OCI-LY1 (cell line): ENCODE results near the gene DNAAF5.

Experiments
- EZH2 ChIP-seq: fragments of 200-600 bp; sonication (generic), shearing (Covaris generic); IDR thresholded peaks from 2 replicates; pipeline ENCODE4 v1.8.0; 2017; ENCODE audit warnings: borderline replicate concordance, mixed run types, mild to moderate bottlenecking, antibody characterized with exemption, low read length, moderate library complexity, mixed read lengths
- TF ChIP-seq, protein P1 (sequence below): fragments of 200-600 bp; sonication (generic), shearing (Covaris generic); IDR thresholded peaks from 2 replicates; pipeline ENCODE4 v1.5.1; 2017; ENCODE audit warnings: mild to moderate bottlenecking, antibody characterized with exemption, low read length, moderate library complexity, mixed read lengths

DNA sequence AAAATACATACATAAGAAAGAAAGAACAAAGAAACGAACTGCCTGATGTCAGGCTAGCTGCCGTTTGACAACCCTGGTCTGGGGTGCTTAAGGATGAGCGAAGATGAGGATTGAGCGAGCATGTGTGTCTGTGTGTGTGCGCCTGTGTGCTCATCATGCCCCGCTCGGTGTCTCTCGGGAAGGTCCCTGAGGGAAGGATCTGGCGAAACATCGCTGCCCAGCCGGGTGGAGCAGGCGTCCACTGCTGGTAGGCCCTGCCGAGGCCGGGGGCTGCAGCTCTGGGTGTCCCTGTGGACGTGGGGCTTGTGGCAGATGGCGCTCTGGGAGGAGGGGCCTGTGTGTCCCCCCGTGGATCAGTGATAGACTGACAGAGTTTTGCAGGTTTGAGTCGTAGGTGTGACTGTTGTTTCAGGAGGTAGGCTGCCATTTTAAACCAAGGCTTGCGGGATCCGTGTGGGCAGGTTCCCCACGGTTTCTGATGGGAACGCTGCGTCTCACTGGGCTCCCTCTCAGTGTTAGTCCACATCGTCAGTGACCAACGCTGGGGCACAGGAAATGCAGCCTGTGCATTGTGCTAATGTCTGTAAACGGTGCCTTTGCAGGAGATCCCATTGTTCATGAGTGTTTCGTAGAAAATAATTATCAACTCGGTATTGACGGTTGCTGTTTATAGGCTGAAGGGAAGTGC lies 99.9 kb downstream of the DNAAF5 start:
- no peak for TF ChIP-seq EZH2
- TF ChIP-seq, protein P1, sequence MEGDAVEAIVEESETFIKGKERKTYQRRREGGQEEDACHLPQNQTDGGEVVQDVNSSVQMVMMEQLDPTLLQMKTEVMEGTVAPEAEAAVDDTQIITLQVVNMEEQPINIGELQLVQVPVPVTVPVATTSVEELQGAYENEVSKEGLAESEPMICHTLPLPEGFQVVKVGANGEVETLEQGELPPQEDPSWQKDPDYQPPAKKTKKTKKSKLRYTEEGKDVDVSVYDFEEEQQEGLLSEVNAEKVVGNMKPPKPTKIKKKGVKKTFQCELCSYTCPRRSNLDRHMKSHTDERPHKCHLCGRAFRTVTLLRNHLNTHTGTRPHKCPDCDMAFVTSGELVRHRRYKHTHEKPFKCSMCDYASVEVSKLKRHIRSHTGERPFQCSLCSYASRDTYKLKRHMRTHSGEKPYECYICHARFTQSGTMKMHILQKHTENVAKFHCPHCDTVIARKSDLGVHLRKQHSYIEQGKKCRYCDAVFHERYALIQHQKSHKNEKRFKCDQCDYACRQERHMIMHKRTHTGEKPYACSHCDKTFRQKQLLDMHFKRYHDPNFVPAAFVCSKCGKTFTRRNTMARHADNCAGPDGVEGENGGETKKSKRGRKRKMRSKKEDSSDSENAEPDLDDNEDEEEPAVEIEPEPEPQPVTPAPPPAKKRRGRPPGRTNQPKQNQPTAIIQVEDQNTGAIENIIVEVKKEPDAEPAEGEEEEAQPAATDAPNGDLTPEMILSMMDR: no peak
